Endometrium (tissue), 2 donors: Measurements from ENCODE around the gene ARID3B.

Experiments used
- FAIRE-seq: peaks from 2 replicates; lab custom pipeline; 2012; peaks lifted over from hg19 to GRCh38; lab: Jason Lieb, UNC
- donor health status: control.
- donor health status: control.

ARID3B gene

GRCh38 chr15:74540761-74541493, at the start of gene ARID3B:
Gene ARID3B, plus strand, starts transcription at chr15:74541220. Its CDS starts 2,717 bp downstream, at chr15:74543937.
- no peak for FAIRE-seq

GRCh38 chr15:74496648-74497047, 44.4 kb upstream of the ARID3B start:
- FAIRE-seq = no peak

- no peak for FAIRE-seq
These were observed 43.4 kb upstream of the ARID3B start for GRCh38 chr15:74497584-74497983.

GRCh38 chr15:74499366-74499765, 41.7 kb upstream of the ARID3B start:
- no peak for FAIRE-seq

GRCh38 chr15:74500401-74500800, 40.6 kb upstream of the ARID3B start:
- FAIRE-seq = no peak

- no peak for FAIRE-seq
These were observed 38.7 kb upstream of the ARID3B start for GRCh38 chr15:74502301-74502700.

GRCh38 chr15:74504418-74504817, 36.6 kb upstream of the ARID3B start:
- FAIRE-seq = no peak

GRCh38 chr15:74504836-74505235, 36.2 kb upstream of the ARID3B start:
- FAIRE-seq = no peak

- no peak for FAIRE-seq
These were observed 35.0 kb upstream of the ARID3B start for GRCh38 chr15:74505837-74506514.

- FAIRE-seq = no peak
These were observed 34.5 kb upstream of the ARID3B start for GRCh38 chr15:74506515-74506840.

- FAIRE-seq = no peak
These were observed 29.4 kb upstream of the ARID3B start for GRCh38 chr15:74511583-74511982.

- FAIRE-seq = peak; percentile 61
These were observed 27.0 kb upstream of the ARID3B start for GRCh38 chr15:74514059-74514458.

GRCh38 chr15:74517096-74517495, 23.9 kb upstream of the ARID3B start:
- no peak for FAIRE-seq

- FAIRE-seq = no peak
These were observed 21.7 kb upstream of the ARID3B start for GRCh38 chr15:74519311-74519710.

GRCh38 chr15:74520407-74520806, 20.6 kb upstream of the ARID3B start:
- FAIRE-seq = no peak

- FAIRE-seq = no peak
These were observed 17.0 kb upstream of the ARID3B start for GRCh38 chr15:74523982-74524381.

- no peak for FAIRE-seq
These were observed 15.7 kb upstream of the ARID3B start for GRCh38 chr15:74525309-74525708.

- no peak for FAIRE-seq
These were observed 15.1 kb upstream of the ARID3B start for GRCh38 chr15:74525945-74526344.

GRCh38 chr15:74528876-74529275, 12.1 kb upstream of the ARID3B start:
- no peak for FAIRE-seq

GRCh38 chr15:74529921-74530320, 11.1 kb upstream of the ARID3B start:
- FAIRE-seq = no peak

GRCh38 chr15:74530771-74531143, 10.3 kb upstream of the ARID3B start:
- FAIRE-seq = no peak

GRCh38 chr15:74531144-74531811, 9.7 kb upstream of the ARID3B start:
- no peak for FAIRE-seq

GRCh38 chr15:74535388-74536084, 5.5 kb upstream of the ARID3B start:
- FAIRE-seq = no peak
